ENCODE measurements around the gene LIM2.
"Not testable (repeated sequence)": the region's sequence is repeated elsewhere in the genome, so short reads cannot be mapped to it uniquely, and the experiment has no call there.

LIM2 gene

GRCh38 chr19:51410950-51411748 is 23.4 kb upstream of the LIM2 start:
- ChIA-PET CTCF (no interaction called here), POLR2A (no interaction called here)
- no peak for TF ChIP-seq HDGF (IDR thresholded peaks at IDR 0.05; ENCODE audit: borderline replicate concordance)
- TF ChIP-seq L3MBTL2 (conservative IDR thresholded peaks at IDR 0.05): no peak
- no peak for TF ChIP-seq SP1 (IDR thresholded peaks at IDR 0.05)
- no peak for TF ChIP-seq ZNF384 (IDR thresholded peaks at IDR 0.05)
- no peak for TF ChIP-seq BHLHE40 (IDR thresholded peaks at IDR 0.05; ENCODE audit: borderline replicate concordance)
- TF ChIP-seq ELF4 (IDR thresholded peaks at IDR 0.05): no peak
- TF ChIP-seq SUZ12 (IDR thresholded peaks at IDR 0.05): no peak
- TF ChIP-seq CTBP1 (IDR thresholded peaks at IDR 0.05; ENCODE audit: borderline replicate concordance): no peak
- no peak for TF ChIP-seq PKNOX1 (IDR thresholded peaks at IDR 0.05)
- TF ChIP-seq FOXK2 (IDR thresholded peaks at IDR 0.05): no peak
- TF ChIP-seq LEF1 (IDR thresholded peaks at IDR 0.05; ENCODE audit: borderline replicate concordance): no peak
- no peak for DNase-seq (ENCODE audit: extremely low spot score)

- DNase-seq (ENCODE audit: extremely low spot score): peak; percentile 56
- no peak for TF ChIP-seq TARDBP (IDR thresholded peaks at IDR 0.05)
- no peak for TF ChIP-seq SP1 (IDR thresholded peaks at IDR 0.05)
- TF ChIP-seq NFRKB (IDR thresholded peaks at IDR 0.05): no peak
- TF ChIP-seq CTBP1 (IDR thresholded peaks at IDR 0.05; ENCODE audit: borderline replicate concordance): no peak
- no peak for TF ChIP-seq FOXA1 (IDR thresholded peaks at IDR 0.05)
- no peak for TF ChIP-seq ZNF384 (IDR thresholded peaks at IDR 0.05)
- TF ChIP-seq FOXM1 (IDR thresholded peaks at IDR 0.05; ENCODE audit: borderline replicate concordance): no peak
- no peak for TF ChIP-seq PKNOX1 (IDR thresholded peaks at IDR 0.05)
- TF ChIP-seq L3MBTL2 (conservative IDR thresholded peaks at IDR 0.05): no peak
- TF ChIP-seq SUZ12 (IDR thresholded peaks at IDR 0.05): no peak
- no peak for TF ChIP-seq BHLHE40 (IDR thresholded peaks at IDR 0.05; ENCODE audit: borderline replicate concordance)
- ChIA-PET POLR2A (interaction anchor here (0.5 to 1.9 kb wide), 3 partner anchors 12 to 40 kb away, joined by 4 to 5 read pairs (median 4); no protein-coding TSS in a partner anchor), CTCF (interaction anchor here (0.9 kb wide), 1 partner anchor 316 kb away, joined by 4 read pairs; the partner anchor contains the start of gene HAS1)
These were observed 19.8 kb upstream of the LIM2 start for GRCh38 chr19:51407511-51408131.

- ChIA-PET POLR2A (no interaction called here), CTCF (interaction anchor here (0.6 kb wide), 1 partner anchor 18 kb away, joined by 3 read pairs; no protein-coding TSS in a partner anchor)
- no peak for DNase-seq (ENCODE audit: extremely low spot score)
- no peak for TF ChIP-seq FOXA1 (IDR thresholded peaks at IDR 0.05)
These were observed 14.3 kb upstream of the LIM2 start for GRCh38 chr19:51402117-51402516.

- POLR2A ChIA-PET; DNase-seq (ENCODE audit: extremely low spot score): not testable (repeated sequence)
- CTCF ChIA-PET: interaction anchor here (1.5 kb wide), 1 partner anchor 22 kb away, joined by 3 read pairs; no protein-coding TSS in a partner anchor
These were observed 12.2 kb upstream of the LIM2 start for GRCh38 chr19:51399936-51400335.

GRCh38 chr19:51399231-51399630 is 11.5 kb upstream of the LIM2 start:
- ChIA-PET POLR2A (no interaction called here), CTCF (interaction anchor here (1.5 kb wide), 1 partner anchor 22 kb away, joined by 3 read pairs; no protein-coding TSS in a partner anchor)

GRCh38 chr19:51398096-51398704 is 10.4 kb upstream of the LIM2 start:
- POLR2A ChIA-PET: interaction anchor here (1.1 to 1.4 kb wide), 2 partner anchors 31 to 33 kb away, joined by 4 to 7 read pairs; partner anchors contain the start of gene ETFB
- CTCF ChIA-PET: interaction anchor here (0.7 to 1.3 kb wide), 3 partner anchors 24 to 71 kb away, joined by 3 to 5 read pairs (median 4); no protein-coding TSS in a partner anchor
- TF ChIP-seq ARNT (IDR thresholded peaks at IDR 0.05) (no peak), FOXM1 (IDR thresholded peaks at IDR 0.05; ENCODE audit: borderline replicate concordance) (no peak), L3MBTL2 (conservative IDR thresholded peaks at IDR 0.05) (no peak), FOXK2 (IDR thresholded peaks at IDR 0.05) (no peak), HDGF (IDR thresholded peaks at IDR 0.05; ENCODE audit: borderline replicate concordance) (no peak), BHLHE40 (IDR thresholded peaks at IDR 0.05; ENCODE audit: borderline replicate concordance) (no peak)
- DNase-seq (ENCODE audit: extremely low spot score): peak; percentile 23

More at GRCh38 chr19:51399231-51399630, 11.5 kb upstream of the LIM2 start:
- TF ChIP-seq ELF4 (IDR thresholded peaks at IDR 0.05) (no peak), BHLHE40 (IDR thresholded peaks at IDR 0.05; ENCODE audit: borderline replicate concordance) (no peak), ARNT (IDR thresholded peaks at IDR 0.05) (no peak), FOXA1 (IDR thresholded peaks at IDR 0.05) (no peak), HDGF (IDR thresholded peaks at IDR 0.05; ENCODE audit: borderline replicate concordance) (no peak)
- DNase-seq (ENCODE audit: extremely low spot score): no peak

- CTCF ChIA-PET: interaction anchor here (0.7 to 1.3 kb wide), 3 partner anchors 24 to 71 kb away, joined by 3 to 5 read pairs (median 4); no protein-coding TSS in a partner anchor
- POLR2A ChIA-PET: interaction anchor here (1.1 to 1.4 kb wide), 2 partner anchors 30 to 32 kb away, joined by 4 to 7 read pairs; partner anchors contain the start of gene ETFB
- DNase-seq (ENCODE audit: extremely low spot score): not testable (repeated sequence)
- peak; percentile 21; the same call in 1 of the 2 replicates for TF ChIP-seq PKNOX1 (IDR thresholded peaks at IDR 0.05)
These were observed 9.7 kb upstream of the LIM2 start for GRCh38 chr19:51397453-51397852.

All from HEK293T (cell line).